ENCODE results near the gene ZNF90. TPM values are rescaled to one million over a fixed set of nuclear protein-coding genes. Genes with fewer than 3 reads are reported as not detected.

ZNF90 gene
- total and polyA plus RNA-seq, 12 donors = 0.26 to 3.8 (median 1.3) TPM

Small RNAs within 50 kb of the gene (small RNA-seq; reads per million reads assigned to genes)
- 0 reads per million in 2 donors for gene AC006539.3

Other genes starting within 250 kb of the ZNF90 start
- gene ZNF253, start 212.1 kb upstream of the ZNF90 start, total RNA-seq = 10 to 100 TPM in 7 of 9 donors, 1 to 10 TPM in 2; 8.4 to 19.5 (median 14.5) TPM
- 10 to 100 TPM in 1 of 3 donors, 1 to 10 TPM in 2; 2.7 to 19.7 (median 4.3) TPM for gene ZNF253, start 212.1 kb upstream of the ZNF90 start, polyA plus RNA-seq
- 1 to 10 TPM; 1.4 to 9.0 (median 2.9) TPM for gene ZNF93, start 177.1 kb upstream of the ZNF90 start, total RNA-seq
- gene ZNF93, start 177.1 kb upstream of the ZNF90 start, polyA plus RNA-seq = 1 to 10 TPM; 1.6 to 4.4 (median 2.7) TPM
- gene ZNF682, start 38.5 kb upstream of the ZNF90 start, total RNA-seq = 1 to 10 TPM in 7 of 9 donors, under 1 TPM in 2; 0.14 to 6.9 (median 3.3) TPM
- 10 to 100 TPM in 2 of 3 donors, 1 to 10 TPM in 1; 4.6 to 36.0 (median 11.8) TPM for gene ZNF682, start 38.5 kb upstream of the ZNF90 start, polyA plus RNA-seq
- 1 to 10 TPM; 1.5 to 4.0 (median 3.0) TPM for gene ZNF486, start 89.2 kb downstream of the ZNF90 start, total RNA-seq
- gene ZNF486, start 89.2 kb downstream of the ZNF90 start, polyA plus RNA-seq = 1 to 10 TPM in 2 of 3 donors, under 1 TPM in 1; 0.81 to 3.0 (median 1.8) TPM

Data from adrenal gland (tissue), 12 donors.